ENCODE results near the gene SERINC2.

The SERINC2 gene

DNA sequence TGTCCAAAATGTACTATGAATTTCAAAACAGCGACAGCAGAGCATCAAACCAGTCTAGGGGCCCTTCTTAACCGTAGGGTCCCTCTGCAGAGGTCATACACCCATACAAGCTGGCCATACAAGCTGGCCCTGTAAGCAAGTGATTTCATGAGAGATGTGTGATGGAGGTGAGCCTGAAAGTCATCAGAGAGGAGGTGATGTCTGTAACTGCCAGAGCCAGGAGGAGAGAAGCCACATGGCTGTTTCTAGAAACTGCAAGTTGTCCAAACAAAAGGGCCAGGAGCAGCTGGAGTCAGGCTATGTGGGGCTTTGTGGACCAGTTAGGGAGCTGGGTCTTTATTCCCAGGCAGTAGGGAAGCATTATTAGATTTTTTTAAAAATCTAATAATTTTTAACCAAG, 14.8 kb upstream of the SERINC2 start:
- no peak for DNase-seq (ENCODE audit: low read depth, low spot score)
- POLR2A ChIA-PET = interaction anchor here (2.3 kb wide), 1 partner anchor 11 kb away, joined by 10 read pairs; no protein-coding TSS in a partner anchor
- CTCF ChIA-PET = interaction anchor here (0.8 to 15.1 kb wide), 4 partner anchors 14 to 151 kb away, joined by 4 to 640 read pairs (median 93); partner anchors contain the start of gene SERINC2
- no peak overlapping the region for H3K4me3 ChIP-seq (ENCODE audit: low read depth, low read length)
- TF ChIP-seq, protein P1, sequence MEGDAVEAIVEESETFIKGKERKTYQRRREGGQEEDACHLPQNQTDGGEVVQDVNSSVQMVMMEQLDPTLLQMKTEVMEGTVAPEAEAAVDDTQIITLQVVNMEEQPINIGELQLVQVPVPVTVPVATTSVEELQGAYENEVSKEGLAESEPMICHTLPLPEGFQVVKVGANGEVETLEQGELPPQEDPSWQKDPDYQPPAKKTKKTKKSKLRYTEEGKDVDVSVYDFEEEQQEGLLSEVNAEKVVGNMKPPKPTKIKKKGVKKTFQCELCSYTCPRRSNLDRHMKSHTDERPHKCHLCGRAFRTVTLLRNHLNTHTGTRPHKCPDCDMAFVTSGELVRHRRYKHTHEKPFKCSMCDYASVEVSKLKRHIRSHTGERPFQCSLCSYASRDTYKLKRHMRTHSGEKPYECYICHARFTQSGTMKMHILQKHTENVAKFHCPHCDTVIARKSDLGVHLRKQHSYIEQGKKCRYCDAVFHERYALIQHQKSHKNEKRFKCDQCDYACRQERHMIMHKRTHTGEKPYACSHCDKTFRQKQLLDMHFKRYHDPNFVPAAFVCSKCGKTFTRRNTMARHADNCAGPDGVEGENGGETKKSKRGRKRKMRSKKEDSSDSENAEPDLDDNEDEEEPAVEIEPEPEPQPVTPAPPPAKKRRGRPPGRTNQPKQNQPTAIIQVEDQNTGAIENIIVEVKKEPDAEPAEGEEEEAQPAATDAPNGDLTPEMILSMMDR (IDR thresholded peaks at IDR 0.05; ENCODE audit: insufficient read depth, low read length, missing control alignments) = no peak

DNA sequence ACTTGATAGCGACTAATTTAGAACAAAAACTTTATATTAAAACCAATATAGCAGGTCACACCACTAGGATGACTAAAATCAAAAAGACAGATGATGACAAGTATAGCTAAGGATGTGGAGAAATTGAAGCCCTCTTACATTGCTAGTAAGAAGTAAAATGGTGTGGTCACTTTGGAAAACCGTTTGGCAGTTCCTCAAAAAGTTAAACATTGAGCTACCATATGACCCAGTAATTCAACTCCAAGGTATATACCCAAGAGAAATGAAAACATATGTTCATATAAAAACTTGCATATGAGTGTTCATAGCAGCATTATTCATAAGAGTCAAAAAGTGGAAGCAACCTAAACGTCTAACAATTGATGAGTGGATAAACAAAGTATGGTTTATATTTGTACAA, 13.0 kb upstream of the SERINC2 start:
- POLR2A ChIA-PET = no interaction called here

DNA sequence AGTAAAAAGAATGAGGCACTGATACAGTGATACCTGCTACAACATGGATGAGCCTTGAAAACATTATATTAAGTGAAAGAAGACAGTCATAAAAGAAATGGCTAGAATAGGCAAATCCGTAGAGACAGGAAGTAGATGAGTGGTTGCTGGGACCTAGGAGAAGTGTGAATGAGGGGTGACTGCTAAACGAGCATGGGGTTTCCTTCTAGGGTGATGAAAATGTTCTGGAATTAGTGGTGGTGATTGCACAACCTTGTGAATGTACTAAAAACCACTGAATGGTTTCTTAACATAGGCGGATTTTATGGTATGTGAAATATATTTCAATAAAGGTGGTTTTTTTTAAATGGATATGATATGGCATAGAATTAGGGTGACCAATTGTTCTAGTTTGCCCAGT, 12.6 kb upstream of the SERINC2 start:
- POLR2A ChIA-PET = no interaction called here

More for the DNA sequence above, 13.0 kb upstream of the SERINC2 start:
- H3K4me3 ChIP-seq (ENCODE audit: low read depth, low read length) = no peak overlapping the region
- no peak for DNase-seq (ENCODE audit: low read depth, low spot score)
- CTCF ChIA-PET = interaction anchor here (2.9 to 15.1 kb wide), 2 partner anchors 18 to 149 kb away, joined by 14 to 640 read pairs; partner anchors contain the start of gene SERINC2
- TF ChIP-seq, protein P1 (IDR thresholded peaks at IDR 0.05; ENCODE audit: insufficient read depth, low read length, missing control alignments) = no peak

DNA sequence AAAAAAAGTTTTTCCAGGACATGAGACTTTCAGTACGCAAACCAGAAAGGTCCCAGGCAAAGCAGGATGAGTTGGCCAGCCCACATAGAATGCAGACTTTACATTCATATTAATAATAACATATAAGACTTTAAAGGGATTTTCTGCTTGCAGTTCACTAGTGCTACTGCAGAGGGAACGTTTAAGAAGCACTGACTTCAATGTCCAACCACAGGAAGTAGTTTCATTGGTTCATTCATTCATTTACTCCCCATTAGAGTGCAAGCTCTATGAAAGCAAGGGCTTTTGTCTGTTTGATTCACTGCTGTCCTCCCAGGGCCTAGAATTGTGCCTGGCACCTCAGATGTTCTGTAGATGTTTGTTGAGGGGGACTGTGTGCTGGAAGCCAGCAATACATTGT, 11.8 kb upstream of the SERINC2 start:
- TF ChIP-seq, protein P1 (IDR thresholded peaks at IDR 0.05; ENCODE audit: insufficient read depth, low read length, missing control alignments) = no peak
- CTCF ChIA-PET = interaction anchor here (2.9 to 15.1 kb wide), 2 partner anchors 17 to 148 kb away, joined by 14 to 640 read pairs; partner anchors contain the start of gene SERINC2
- no peak for DNase-seq (ENCODE audit: low read depth, low spot score)
- POLR2A ChIA-PET = no interaction called here
- H3K4me3 ChIP-seq (ENCODE audit: low read depth, low read length) = no peak overlapping the region

More for the DNA sequence above, 12.6 kb upstream of the SERINC2 start:
- no peak for DNase-seq (ENCODE audit: low read depth, low spot score)
- CTCF ChIA-PET = interaction anchor here (2.9 to 15.1 kb wide), 2 partner anchors 18 to 149 kb away, joined by 14 to 640 read pairs; partner anchors contain the start of gene SERINC2
- TF ChIP-seq, protein P1 (IDR thresholded peaks at IDR 0.05; ENCODE audit: insufficient read depth, low read length, missing control alignments) = no peak
- no peak overlapping the region for H3K4me3 ChIP-seq (ENCODE audit: low read depth, low read length)

DNA sequence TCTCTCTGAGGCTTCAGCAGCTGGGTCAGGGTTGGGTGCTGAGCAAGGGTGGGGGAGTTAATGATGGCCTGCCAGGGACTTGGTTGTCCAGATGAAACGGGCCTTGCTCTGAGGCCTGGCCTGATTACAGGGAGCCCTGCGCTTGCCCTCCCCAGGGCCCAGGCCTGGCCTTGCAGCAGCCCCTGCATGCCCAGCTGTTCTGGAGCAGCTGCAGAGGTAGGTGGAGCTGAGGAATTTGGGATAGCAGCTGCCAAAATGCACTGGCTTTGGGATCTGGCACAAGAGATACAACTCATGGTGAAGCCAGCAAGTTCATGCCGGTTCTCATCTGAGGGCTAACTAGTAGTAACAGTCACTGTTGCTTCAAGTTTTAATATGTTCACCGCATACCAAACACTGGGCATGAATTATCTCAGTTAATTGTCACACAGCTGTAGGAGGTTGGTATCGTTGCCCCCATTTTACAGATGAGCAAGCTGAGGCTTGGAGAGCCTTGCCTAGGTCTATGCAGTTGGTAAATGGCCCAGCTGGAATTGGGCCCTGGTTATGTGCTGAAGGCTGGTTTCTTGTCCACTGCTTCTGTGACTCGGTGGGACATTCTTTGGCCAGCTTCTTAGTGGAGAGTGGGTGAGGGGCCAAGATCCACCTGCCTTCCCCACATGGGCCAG, 7.3 kb upstream of the SERINC2 start:
- no peak for DNase-seq (ENCODE audit: low read depth, low spot score)
- ChIA-PET CTCF (interaction anchor here (0.6 to 2.2 kb wide), 6 partner anchors 8 to 222 kb away, joined by 3 to 13 read pairs (median 4); no protein-coding TSS in a partner anchor), POLR2A (no interaction called here)
- TF ChIP-seq, protein P1 (IDR thresholded peaks at IDR 0.05; ENCODE audit: insufficient read depth, low read length, missing control alignments) = no peak
- H3K4me3 ChIP-seq (ENCODE audit: low read depth, low read length) = no peak overlapping the region

DNA sequence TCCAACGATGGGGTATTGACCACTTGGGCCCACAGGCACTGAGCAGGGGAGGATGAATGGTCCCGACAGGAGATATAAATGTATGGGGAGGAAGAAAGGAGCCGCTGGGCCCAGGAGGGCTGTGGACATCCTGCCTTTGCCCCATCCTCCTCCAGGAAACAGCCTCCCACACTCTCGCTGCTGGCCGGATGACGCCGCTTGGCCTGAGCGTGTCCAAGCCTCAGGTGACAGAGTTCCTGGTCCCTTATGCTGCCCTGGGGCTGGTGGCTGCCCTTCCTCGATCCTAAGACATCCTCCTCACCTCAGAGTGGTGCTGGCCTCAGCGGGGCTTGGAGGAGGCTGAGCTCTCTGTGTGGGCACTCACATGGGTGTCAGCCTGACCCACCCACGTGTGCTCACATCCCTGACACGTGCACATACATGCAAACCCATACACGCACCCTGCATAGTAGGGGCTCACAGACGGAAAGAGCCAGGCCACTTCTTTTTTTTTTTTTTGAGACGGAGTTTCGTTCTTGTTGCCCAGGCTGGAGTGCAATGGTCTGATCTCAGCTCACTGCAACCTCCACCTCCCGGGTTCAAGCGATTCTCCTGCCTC, 5.9 kb upstream of the SERINC2 start:
- DNase-seq (ENCODE audit: low read depth, low spot score) = no peak
- CTCF ChIA-PET = interaction anchor here (1.9 to 2.2 kb wide), 2 partner anchors 10 to 223 kb away, joined by 4 to 6 read pairs; no protein-coding TSS in a partner anchor

More for the DNA sequence above, 5.9 kb upstream of the SERINC2 start:
- TF ChIP-seq, protein P1 (IDR thresholded peaks at IDR 0.05; ENCODE audit: insufficient read depth, low read length, missing control alignments) = no peak
- no peak overlapping the region for H3K4me3 ChIP-seq (ENCODE audit: low read depth, low read length)
- POLR2A ChIA-PET = no interaction called here
